Measurements from ENCODE around the gene PDPK1. TPM values are rescaled to one million over a fixed set of nuclear protein-coding genes. Genes with fewer than 3 reads are reported as not detected.

PDPK1 gene
- total and polyA plus RNA-seq, 4 experiments from 2014 or later: 26.4 to 71.3 (median 51.7) TPM

- DNase-seq: no peak
- peaks cover 16 to 38% of the 10 kb centered on the region in 2 donors for H3K36me3 Mint-ChIP-seq
- H3K9me3 Mint-ChIP-seq: peaks cover 0 to 4% (median 0%) of the 10 kb centered on the region in 8 donors
- H3K4me1 Mint-ChIP-seq: peaks cover 15 to 28% (median 22%) of the 10 kb centered on the region in 4 donors
- H3K4me3 Mint-ChIP-seq: peak overlapping the region in 3 of 8 donors; percentile 25 to 39 (median 31)
- intact Hi-C loops (cut with micrococcal nuclease): no loop called here
- ChIA-PET POLR2A (ENCODE audit: partially characterized antibody) (interaction anchor here (2.2 to 7.0 kb wide), 2 partner anchors 7 to 11 kb away, joined by 5 to 170 read pairs; partner anchors contain the start of genes ATP6V0C and CEMP1), CTCF (ENCODE audit: partially characterized antibody) (no interaction called here)
- Histone ChIP-seq H3K9me3 (ENCODE audit: control insufficient read depth in 1 of 2, low read length in 2 of 2) (no peaks in the 10 kb centered on the region), H3K36me3 (ENCODE audit: insufficient read depth, low read length) (peaks cover 25% of the 10 kb centered on the region), H3K27ac (ENCODE audit: low read depth, low read length) (no peak overlapping the region), H3K4me3 (ENCODE audit: low read length in 2 of 2) (no peak overlapping the region), H3K4me1 (ENCODE audit: insufficient read depth, low read length) (peaks cover 16% of the 10 kb centered on the region), H3K27me3 (ENCODE audit: insufficient read depth, low read length) (no peaks in the 10 kb centered on the region)
- peaks cover 0 to 1% of the 10 kb centered on the region in 2 donors for H3K27me3 Mint-ChIP-seq
- peak overlapping the region in 5 of 7 donors; percentile 44 to 88 (median 69) for H3K27ac Mint-ChIP-seq
Measured at GRCh38 chr16:2524339-2524938, 13.4 kb upstream of the PDPK1 start.

- intact Hi-C loops (cut with micrococcal nuclease): no loop called here
- no peaks in the 10 kb centered on the region for H3K27me3 Mint-ChIP-seq
- ChIA-PET CTCF (ENCODE audit: partially characterized antibody) (no interaction called here), POLR2A (ENCODE audit: partially characterized antibody) (interaction anchor here (2.2 kb wide), 1 partner anchor 12 kb away, joined by 5 read pairs; the partner anchor contains the start of gene ATP6V0C)
- peaks cover 10 to 34% of the 10 kb centered on the region in 2 donors for H3K36me3 Mint-ChIP-seq
- peaks cover 9% of the 10 kb centered on the region for H3K4me1 ChIP-seq (ENCODE audit: insufficient read depth, low read length)
- H3K27me3 ChIP-seq (ENCODE audit: insufficient read depth, low read length): no peaks in the 10 kb centered on the region
- DNase-seq: no peak
- H3K4me3 Mint-ChIP-seq: no peak overlapping the region
- H3K27ac Mint-ChIP-seq: peak overlapping the region in 2 of 7 donors; percentile 60 to 61
- no peak overlapping the region for H3K4me3 ChIP-seq (ENCODE audit: low read length in 2 of 2)
- H3K4me1 Mint-ChIP-seq: peaks cover 8 to 17% (median 10%) of the 10 kb centered on the region in 4 donors
- H3K36me3 ChIP-seq (ENCODE audit: insufficient read depth, low read length): peaks cover 25% of the 10 kb centered on the region
- H3K9me3 Mint-ChIP-seq: peaks cover 0 to 2% (median 0%) of the 10 kb centered on the region in 8 donors
- no peaks in the 10 kb centered on the region for H3K9me3 ChIP-seq (ENCODE audit: control insufficient read depth in 1 of 2, low read length in 2 of 2)
- no peak overlapping the region for H3K27ac ChIP-seq (ENCODE audit: low read depth, low read length)
Measured at GRCh38 chr16:2526135-2526534, 11.7 kb upstream of the PDPK1 start.

- H3K36me3 Mint-ChIP-seq: peaks cover 10 to 35% of the 10 kb centered on the region in 2 donors
- ChIA-PET CTCF (ENCODE audit: partially characterized antibody) (no interaction called here), POLR2A (ENCODE audit: partially characterized antibody) (no interaction called here)
- H3K27me3 Mint-ChIP-seq: no peaks in the 10 kb centered on the region
- H3K4me3 Mint-ChIP-seq: no peak overlapping the region
- no peak overlapping the region for H3K4me3 ChIP-seq (ENCODE audit: low read length in 2 of 2)
- H3K4me1 ChIP-seq (ENCODE audit: insufficient read depth, low read length): peaks cover 7% of the 10 kb centered on the region
- no peaks in the 10 kb centered on the region for H3K9me3 ChIP-seq (ENCODE audit: control insufficient read depth in 1 of 2, low read length in 2 of 2)
- no peak overlapping the region for H3K27ac ChIP-seq (ENCODE audit: low read depth, low read length)
- no peaks in the 10 kb centered on the region for H3K27me3 ChIP-seq (ENCODE audit: insufficient read depth, low read length)
- H3K27ac Mint-ChIP-seq: peak overlapping the region in 1 of 7 donors; percentile 53
- H3K36me3 ChIP-seq (ENCODE audit: insufficient read depth, low read length): peaks cover 25% of the 10 kb centered on the region
- peaks cover 0 to 4% (median 0%) of the 10 kb centered on the region in 8 donors for H3K9me3 Mint-ChIP-seq
- H3K4me1 Mint-ChIP-seq: peaks cover 7 to 18% (median 12%) of the 10 kb centered on the region in 4 donors
- intact Hi-C loops (cut with micrococcal nuclease): no loop called here
- peak in 1 of 5 donors; percentile 39 for DNase-seq
Measured at GRCh38 chr16:2527071-2527783, 10.6 kb upstream of the PDPK1 start.

- H3K9me3 ChIP-seq (ENCODE audit: control insufficient read depth in 1 of 2, low read length in 2 of 2): no peaks in the 10 kb centered on the region
- DNase-seq: no peak
- H3K4me3 ChIP-seq (ENCODE audit: low read length in 2 of 2): no peak overlapping the region
- Mint-ChIP-seq H3K9me3 (peaks cover 0 to 7% (median 0%) of the 10 kb centered on the region in 8 donors), H3K36me3 (peaks cover 10 to 40% of the 10 kb centered on the region in 2 donors), H3K4me1 (peaks cover 7 to 23% (median 12%) of the 10 kb centered on the region in 4 donors), H3K4me3 (no peak overlapping the region), H3K27me3 (no peaks in the 10 kb centered on the region), H3K27ac (no peak overlapping the region)
- CTCF ChIA-PET (ENCODE audit: partially characterized antibody): no interaction called here
- H3K27me3 ChIP-seq (ENCODE audit: insufficient read depth, low read length): no peaks in the 10 kb centered on the region
- H3K36me3 ChIP-seq (ENCODE audit: insufficient read depth, low read length): peaks cover 25% of the 10 kb centered on the region
- intact Hi-C loops (cut with micrococcal nuclease): no loop called here
- H3K4me1 ChIP-seq (ENCODE audit: insufficient read depth, low read length): peaks cover 7% of the 10 kb centered on the region
- POLR2A ChIA-PET (ENCODE audit: partially characterized antibody): interaction anchor here (2.0 kb wide), 1 partner anchor 8 kb away, joined by 11 read pairs; the partner anchor contains the start of gene AMDHD2
- no peak overlapping the region for H3K27ac ChIP-seq (ENCODE audit: low read depth, low read length)
Measured at GRCh38 chr16:2527784-2528100, 10.1 kb upstream of the PDPK1 start.

- CTCF ChIA-PET (ENCODE audit: partially characterized antibody): no interaction called here
Measured at GRCh38 chr16:2528161-2529060, 9.4 kb upstream of the PDPK1 start.

GRCh38 chr16:2529061-2529931 is 8.5 kb upstream of the PDPK1 start:
- H3K4me3 ChIP-seq (ENCODE audit: low read length in 2 of 2): no peak overlapping the region
- H3K9me3 ChIP-seq (ENCODE audit: control insufficient read depth in 1 of 2, low read length in 2 of 2): no peaks in the 10 kb centered on the region
- H3K4me1 ChIP-seq (ENCODE audit: insufficient read depth, low read length): peaks cover 12% of the 10 kb centered on the region
- POLR2A ChIA-PET (ENCODE audit: partially characterized antibody): interaction anchor here (2.0 kb wide), 1 partner anchor 9 kb away, joined by 11 read pairs; the partner anchor contains the start of gene AMDHD2
- intact Hi-C loops (cut with micrococcal nuclease): no loop called here
- H3K9me3 Mint-ChIP-seq: peaks cover 0 to 8% (median 0%) of the 10 kb centered on the region in 8 donors
- H3K27ac ChIP-seq (ENCODE audit: low read depth, low read length): no peak overlapping the region
- peaks cover 0 to 2% of the 10 kb centered on the region in 2 donors for H3K27me3 Mint-ChIP-seq
- peak overlapping the region in 2 of 8 donors; percentile 52 to 54 for H3K4me3 Mint-ChIP-seq
- H3K27ac Mint-ChIP-seq: peak overlapping the region in 3 of 7 donors; percentile 24 to 81 (median 68)
- CTCF ChIA-PET (ENCODE audit: partially characterized antibody): no interaction called here
- H3K36me3 ChIP-seq (ENCODE audit: insufficient read depth, low read length): peaks cover 24% of the 10 kb centered on the region
- H3K4me1 Mint-ChIP-seq: peaks cover 9 to 29% (median 15%) of the 10 kb centered on the region in 4 donors
- peak in 1 of 5 donors; percentile 33 for DNase-seq
- H3K36me3 Mint-ChIP-seq: peaks cover 7 to 33% of the 10 kb centered on the region in 2 donors
- no peaks in the 10 kb centered on the region for H3K27me3 ChIP-seq (ENCODE audit: insufficient read depth, low read length)

More at GRCh38 chr16:2528161-2529060, 9.4 kb upstream of the PDPK1 start:
- intact Hi-C loops (cut with micrococcal nuclease): no loop called here
- peaks cover 9 to 27% (median 14%) of the 10 kb centered on the region in 4 donors for H3K4me1 Mint-ChIP-seq
- H3K4me3 Mint-ChIP-seq: no peak overlapping the region
- no peaks in the 10 kb centered on the region for H3K9me3 ChIP-seq (ENCODE audit: control insufficient read depth in 1 of 2, low read length in 2 of 2)
- no peak overlapping the region for H3K27ac Mint-ChIP-seq
- H3K9me3 Mint-ChIP-seq: peaks cover 0 to 10% (median 0%) of the 10 kb centered on the region in 8 donors
- H3K27me3 ChIP-seq (ENCODE audit: insufficient read depth, low read length): no peaks in the 10 kb centered on the region
- DNase-seq: no peak
- peaks cover 25% of the 10 kb centered on the region for H3K36me3 ChIP-seq (ENCODE audit: insufficient read depth, low read length)
- H3K27me3 Mint-ChIP-seq: peaks cover 0 to 2% of the 10 kb centered on the region in 2 donors
- H3K4me3 ChIP-seq (ENCODE audit: low read length in 2 of 2): no peak overlapping the region
- H3K4me1 ChIP-seq (ENCODE audit: insufficient read depth, low read length): peaks cover 8% of the 10 kb centered on the region
- H3K36me3 Mint-ChIP-seq: peaks cover 10 to 40% of the 10 kb centered on the region in 2 donors
- no peak overlapping the region for H3K27ac ChIP-seq (ENCODE audit: low read depth, low read length)
- POLR2A ChIA-PET (ENCODE audit: partially characterized antibody): interaction anchor here (2.0 kb wide), 1 partner anchor 8 kb away, joined by 11 read pairs; the partner anchor contains the start of gene AMDHD2
